HTERT RPE-1 (cell line): Measurements from ENCODE around the gene GPD2.
"Not testable (repeated sequence)": the region's sequence is repeated elsewhere in the genome, so short reads cannot be mapped to it uniquely, and the experiment has no call there.

Source experiments
- in situ Hi-C: fragments of 300-500 bp; cut with MboI; formaldehyde crosslinking; loops from 4 replicates; pipeline ENCODE4 v1.14.3; 2020; ENCODE audit warnings: low sequenced_read_pairs

GPD2 gene

DNA sequence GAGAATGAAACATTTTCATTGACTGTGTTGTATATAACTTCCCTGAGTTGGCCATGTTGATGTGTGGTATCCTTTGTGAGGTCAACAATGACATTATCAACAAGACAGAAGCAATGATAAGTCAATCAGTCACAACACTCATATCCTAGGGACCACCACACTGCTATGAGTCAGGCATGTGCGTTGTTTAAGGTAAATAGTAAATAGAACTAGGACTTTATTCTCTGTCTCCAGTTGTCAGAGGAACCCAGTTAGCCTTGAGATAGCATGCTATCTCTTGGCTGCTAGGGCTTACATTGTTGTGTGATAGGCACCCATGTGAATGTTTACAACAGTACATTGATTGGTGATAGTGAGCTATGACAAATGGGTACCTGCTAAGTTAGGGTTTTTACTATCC lies 37.3 kb downstream of the GPD2 start:
- in situ Hi-C loops = no loop called here

DNA sequence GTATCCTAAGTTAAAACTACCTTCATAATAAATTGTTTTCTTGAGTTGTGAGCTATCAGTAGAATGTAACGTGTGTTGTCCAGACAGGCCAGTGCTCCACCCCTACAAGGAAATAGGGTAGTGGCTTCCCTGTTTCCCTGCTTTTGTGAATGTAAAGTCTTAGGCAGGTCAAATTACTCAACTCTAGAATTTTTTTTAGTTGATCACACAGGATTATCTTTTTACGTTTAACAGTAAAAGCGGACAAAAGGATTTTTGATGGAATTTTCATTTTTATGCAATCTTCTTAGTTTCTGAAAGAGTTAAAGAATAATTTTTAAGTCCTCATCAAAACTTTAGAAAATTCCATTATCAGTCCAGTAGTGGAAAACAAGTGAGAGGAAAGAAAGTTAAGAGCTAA lies 38.2 kb downstream of the GPD2 start:
- in situ Hi-C loops = no loop called here

DNA sequence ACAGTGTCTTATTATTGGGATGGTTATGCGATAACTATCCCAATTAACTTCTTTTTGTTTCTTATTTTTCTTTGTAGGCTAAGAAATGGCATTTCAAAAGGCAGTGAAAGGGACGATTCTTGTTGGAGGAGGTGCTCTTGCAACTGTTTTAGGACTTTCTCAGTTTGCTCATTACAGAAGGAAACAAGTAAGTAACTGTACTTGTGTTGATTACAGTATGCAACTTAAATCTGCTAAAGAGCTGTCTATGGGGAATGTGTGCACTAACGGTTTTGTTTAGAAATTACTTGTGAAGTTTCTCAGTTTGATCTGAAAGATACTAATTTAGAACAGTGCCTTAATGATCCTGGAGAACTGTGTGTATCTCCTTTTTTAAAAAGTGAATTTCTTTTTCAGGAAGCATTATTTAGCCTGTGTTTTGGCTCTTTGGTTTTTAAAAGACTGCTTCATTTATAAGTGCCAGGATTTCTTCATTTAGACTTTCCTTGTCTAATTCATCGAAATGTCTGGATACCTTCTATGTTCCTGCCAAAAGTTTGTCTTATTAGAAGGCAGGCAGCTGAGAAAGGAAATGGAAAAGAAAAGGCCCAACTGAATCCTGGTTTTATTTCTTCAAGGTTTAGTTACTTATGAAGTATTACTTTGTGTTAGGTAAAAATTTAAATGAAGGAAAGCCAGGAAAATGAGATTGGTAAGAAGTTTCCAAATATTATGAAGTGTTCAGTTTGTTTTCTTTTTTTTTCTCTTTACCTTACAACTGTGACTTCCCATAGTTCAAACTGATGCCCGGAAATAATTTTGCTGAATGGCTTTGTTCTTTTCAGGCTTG lies 40.1 kb downstream of the GPD2 start:
- in situ Hi-C loops = no loop called here

DNA sequence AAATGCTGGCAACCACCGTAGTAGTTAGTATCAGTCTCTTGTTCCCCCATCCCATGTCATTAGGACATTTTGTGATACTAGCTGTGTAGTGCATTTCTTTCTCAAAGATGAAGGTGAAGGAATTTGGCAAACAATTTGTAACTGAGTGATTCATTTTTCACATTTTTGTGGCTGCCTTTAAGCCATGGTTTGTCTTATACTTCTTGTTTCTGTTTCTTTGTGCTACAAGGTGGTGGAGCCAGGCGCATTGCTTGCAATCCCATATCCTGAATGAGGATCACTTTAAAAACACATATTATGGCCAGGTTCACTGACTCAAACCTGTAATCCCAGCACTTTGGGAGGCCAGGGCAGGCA lies 40.6 kb downstream of the GPD2 start:
- in situ Hi-C loops = no loop called here

DNA sequence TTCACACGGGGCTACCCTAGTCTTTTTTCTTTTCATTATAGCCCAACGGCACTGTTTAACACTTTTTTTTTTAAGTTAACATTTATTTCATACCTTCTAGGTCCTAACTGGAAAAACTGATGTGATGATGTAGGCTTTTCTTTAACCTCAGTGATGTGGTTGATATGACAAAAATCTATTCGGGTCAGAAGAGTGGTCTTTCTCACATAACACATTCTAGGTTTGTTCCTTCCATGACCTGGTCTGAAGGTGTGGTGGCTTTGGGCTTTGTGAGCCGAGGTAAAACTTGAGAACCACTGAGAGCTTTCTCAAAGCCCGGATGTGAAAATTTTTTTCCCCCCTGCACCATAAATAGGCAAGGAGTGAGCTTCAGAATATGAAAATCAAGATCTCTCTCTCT lies 44.2 kb downstream of the GPD2 start:
- in situ Hi-C loops = no loop called here

DNA sequence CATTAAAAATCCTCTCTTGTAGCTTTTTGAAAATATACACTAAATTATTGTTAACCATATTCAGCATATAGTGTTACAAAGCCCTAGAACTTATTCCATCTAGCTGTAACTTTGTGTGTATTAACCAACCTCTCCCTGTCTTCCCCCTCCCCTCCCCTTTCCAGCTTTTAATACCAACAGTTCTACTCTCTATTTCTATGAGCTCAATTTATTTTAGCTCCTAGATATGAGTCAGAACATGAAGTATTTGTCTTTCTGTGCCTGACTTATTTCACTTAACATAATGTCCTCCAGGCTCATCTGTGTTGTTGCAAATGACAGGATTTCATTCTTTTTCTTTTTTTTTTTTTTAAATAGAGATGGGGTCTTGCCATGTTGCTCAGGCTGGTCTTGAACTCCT lies 45.1 kb downstream of the GPD2 start:
- in situ Hi-C loops = no loop called here

DNA sequence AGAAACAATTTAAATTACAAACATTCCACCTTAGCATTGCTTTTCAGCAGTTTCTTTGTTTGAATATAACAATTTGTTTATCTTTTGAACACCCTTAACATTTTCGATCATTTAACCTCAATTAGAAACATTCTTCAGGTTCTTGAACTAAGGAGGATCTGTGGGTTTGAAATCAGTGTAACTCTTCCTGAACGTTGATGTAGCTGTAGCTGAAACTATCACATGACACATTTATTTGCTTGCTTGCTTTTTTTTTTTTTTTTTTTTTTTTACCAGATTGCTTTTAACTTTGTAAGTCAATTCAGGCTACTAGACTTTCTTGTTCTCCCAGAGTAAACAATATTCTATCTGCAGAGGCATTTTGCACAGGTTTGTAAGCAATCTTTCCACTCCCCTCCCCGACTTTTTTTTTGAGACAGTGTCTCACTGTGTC lies 47.6 kb downstream of the GPD2 start:
- in situ Hi-C loops = no loop called here

DNA sequence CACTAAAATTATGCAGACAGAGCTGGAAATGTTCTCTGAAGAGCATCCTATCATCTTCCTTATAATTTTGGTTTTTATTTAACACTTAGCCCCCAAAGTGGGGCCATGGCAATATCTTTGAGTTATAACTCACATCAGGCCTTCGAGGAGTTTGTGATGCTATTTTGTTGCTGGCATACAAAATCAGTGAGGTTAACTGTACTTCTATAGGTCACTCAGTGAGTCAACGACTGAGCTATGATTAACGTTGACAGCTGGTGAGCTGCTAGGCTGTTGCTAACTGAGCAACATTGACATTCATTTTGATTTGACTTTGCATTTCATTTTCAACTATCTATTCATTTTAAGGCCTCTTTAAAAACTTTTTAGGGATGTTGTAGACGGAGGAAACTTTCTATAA lies 50.0 kb downstream of the GPD2 start:
- in situ Hi-C loops = no loop called here

DNA sequence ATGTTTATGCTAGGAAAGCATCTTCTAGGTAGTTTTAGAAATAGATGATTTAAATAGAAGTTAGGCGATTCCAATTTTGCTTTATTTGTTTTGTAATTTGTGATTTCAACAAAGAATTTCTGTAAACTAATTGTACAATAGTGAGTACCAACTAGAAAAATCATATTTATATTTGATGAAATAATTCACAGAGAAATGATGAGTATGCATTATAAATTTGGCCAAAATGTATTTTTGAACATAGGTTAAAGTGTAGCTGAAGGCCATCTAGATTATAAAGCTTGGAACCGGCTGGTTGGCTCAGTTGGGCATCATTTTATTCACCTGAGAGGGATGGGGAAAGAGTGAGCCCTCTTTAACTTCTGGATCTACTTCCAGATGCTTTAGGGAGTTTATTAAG lies 50.4 kb downstream of the GPD2 start:
- in situ Hi-C loops = no loop called here

DNA sequence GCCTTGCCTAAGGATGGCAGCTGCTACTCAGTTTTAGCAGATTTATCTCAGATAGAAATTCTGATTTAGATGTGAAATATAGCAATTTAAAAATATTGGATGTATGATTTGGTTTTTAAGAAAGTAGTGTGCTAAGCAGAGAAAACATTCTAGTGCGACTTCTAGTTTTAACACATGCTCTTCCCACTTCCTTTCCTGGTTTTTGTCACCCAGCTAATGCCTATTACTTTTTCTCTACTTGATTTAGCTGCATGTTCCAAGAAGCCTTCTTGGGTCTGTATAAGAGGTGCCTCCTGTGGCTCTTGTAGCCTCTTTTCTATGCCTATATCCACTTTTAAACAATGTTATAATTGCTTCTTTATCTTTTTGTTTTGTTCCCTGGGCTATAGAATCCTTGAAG lies 53.0 kb downstream of the GPD2 start:
- in situ Hi-C loops = no loop called here

DNA sequence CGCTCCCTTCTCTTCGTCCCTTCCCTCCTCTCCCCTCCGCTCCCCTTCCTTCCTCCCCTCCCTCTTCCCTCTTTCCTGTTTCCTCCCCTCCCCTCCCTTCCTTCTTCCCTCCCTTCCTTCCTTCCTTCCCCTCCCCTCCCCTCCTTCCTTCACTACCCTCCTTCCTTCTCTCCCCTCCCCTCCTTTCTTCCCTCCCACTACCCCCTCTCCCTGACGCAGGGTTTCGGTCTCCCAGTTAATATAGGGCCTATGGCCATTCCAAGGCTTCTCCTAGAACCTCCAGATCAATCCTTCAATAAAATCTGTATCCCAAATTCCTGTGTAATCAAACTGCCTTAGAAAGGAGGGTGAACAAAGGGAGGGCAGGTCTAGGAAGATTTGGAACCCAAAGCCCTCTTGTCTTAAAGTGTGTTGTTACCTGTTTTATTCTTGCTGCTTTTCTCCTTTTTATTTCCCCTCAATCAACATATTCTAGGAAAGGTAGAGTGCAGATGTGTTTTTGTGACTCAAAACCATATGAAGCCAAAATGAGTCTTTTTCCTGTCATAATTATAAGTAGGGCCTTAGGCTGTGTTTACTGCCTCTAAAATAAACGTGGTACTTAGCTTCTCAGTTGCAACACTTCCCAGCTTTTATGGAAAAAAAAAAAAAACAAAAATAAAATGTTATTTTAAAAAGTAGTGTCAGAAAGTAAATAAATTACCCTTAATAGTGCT lies 53.7 kb downstream of the GPD2 start:
- in situ Hi-C loops = no loop called here

DNA sequence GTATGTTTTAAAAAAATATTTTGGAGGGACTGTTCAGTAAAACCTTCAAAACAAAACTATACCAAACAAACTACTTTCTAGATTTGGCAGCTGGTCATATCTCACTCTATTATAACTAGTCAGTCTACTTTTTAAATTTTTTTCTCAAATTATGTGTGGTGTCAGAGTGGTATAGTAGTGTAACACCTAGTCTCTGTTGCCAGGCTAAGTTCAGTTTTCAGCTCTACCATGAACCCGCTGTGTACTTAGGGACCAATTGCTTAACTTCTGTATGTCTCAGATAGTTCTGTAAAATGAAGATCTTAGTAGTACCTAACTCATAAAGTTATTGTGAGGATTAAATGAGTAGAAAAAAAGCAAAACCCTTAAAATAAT lies 54.3 kb downstream of the GPD2 start:
- in situ Hi-C loops = no loop called here

DNA sequence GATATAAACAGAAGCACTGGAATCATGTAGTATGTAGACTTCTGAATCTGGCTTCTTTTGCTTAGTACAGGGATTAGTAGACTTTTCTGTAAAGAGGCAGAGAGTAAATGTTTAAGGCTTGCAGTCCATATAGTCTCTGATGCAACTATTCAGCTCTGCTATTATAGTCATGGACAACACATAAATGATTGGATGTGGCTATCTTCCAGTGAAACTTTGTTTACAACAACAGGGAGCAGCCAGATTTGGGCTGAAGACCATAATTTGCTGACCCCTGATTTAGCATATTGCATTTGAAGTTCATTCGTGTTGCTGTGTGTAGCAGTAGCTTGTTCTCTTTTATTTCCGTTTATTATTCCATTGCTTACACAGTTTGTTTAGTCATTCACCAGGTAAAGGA lies 55.0 kb downstream of the GPD2 start:
- in situ Hi-C loops = no loop called here

DNA sequence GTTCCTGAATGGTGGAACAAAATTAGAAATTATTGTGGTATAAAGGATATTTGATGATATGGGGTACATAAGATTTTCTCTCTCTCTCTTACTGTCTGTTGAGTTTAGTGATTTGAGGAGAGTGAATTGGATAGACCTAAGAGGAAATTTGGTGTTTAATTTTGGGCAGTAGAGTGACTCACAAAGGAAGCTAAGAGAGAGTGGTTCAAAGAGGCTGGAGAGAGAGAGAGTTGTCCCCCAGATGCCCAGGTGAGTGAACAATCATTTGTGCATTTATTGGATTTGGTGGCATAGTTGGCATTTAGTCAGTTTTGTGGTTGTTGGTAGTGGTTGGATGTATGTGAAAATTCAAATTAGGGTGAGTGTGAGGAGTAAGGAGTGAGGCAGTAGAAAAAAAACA lies 56.8 kb downstream of the GPD2 start:
- in situ Hi-C loops = no loop called here

DNA sequence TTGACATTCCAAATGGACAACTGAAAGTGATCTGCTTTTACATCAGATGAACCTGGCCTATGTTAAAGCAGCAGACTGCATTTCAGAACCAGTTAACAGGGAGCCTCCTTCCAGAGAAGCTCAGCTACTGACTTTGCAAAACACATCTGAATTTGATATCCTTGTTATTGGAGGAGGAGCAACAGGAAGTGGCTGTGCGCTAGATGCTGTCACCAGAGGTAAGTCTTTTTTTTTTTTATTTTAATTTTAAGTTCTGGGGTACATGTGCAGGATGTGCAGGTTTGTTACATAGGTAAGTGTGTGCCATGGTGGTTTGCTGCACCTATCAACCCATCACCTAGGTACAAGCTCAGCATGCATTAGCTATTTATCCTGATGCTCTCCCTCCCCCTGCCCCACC lies 59.8 kb downstream of the GPD2 start:
- in situ Hi-C loops = not testable (repeated sequence)

DNA sequence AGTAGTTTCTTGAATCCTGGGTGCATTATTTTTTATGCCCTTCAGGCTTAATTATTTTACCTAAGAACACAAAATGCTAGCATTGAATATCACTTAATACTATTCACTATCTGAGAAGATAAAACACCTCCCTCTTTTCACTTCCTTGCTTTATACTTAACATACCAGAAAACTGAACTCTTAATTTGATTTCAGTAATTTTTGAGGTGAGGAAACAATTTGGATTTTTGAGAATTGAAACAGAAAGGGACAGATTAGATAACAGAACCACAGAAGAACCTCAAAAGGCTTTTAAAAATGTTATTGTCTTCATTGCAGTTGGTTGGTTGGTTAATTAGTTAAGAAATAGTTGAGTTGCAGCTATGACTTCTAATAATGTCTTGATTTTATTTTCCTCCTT lies 69.5 kb downstream of the GPD2 start:
- in situ Hi-C loops = no loop called here

DNA sequence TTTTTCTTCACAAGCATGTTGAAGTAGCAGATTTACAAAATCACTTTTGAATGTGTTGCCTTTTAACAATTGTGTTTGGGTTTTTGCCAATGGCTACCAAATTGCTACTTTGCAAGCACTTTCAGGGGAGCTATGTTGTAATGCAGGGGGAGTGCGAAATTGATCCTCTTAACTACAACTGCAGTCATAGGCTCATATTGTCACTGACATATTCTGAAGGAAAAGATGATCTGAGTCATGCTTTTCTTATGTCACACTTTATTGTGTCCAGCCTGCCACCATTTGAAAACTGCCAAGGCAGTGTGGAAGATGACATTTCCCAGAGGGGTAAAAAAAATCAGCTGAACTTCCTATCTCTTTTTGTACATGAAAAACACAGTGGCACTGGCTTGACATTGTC lies 74.9 kb downstream of the GPD2 start:
- in situ Hi-C loops = no loop called here

DNA sequence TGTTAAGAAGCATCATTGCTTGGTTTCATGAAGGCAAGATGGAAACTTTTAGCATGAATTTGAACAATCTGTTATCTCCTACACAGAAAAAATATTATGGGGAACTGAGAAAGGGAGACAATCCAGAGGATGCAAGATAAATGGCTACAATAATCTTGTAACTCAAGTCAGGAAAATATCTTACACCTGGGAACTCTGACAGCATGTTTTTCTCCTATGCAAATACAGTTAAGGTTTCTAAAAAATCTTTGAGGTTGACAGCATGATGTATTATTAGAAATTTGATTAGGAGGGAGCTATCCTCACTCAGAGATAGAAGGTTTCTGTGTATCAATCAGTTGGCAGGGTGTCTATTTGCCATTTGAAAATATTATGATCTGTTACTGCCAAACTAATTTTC lies 75.6 kb downstream of the GPD2 start:
- in situ Hi-C loops = no loop called here

DNA sequence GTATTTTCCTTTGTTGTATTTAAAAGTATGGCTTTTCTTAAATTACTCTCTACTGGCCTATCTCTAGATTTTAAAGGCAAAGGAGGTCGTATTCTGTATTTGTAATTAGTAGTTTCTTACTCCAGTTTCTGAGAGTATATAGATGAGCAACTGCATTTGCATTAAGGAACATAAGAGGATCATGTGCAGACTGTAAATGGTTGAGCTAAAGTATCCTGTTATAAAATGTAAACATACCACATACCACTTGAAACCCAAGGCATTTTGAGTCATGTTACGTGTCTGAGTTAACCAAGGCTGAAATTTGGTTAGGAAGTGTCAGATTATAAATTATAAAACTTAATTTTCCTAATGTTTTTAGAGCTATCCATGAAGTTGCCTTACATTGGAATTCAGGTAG lies 76.3 kb downstream of the GPD2 start:
- in situ Hi-C loops = no loop called here

DNA sequence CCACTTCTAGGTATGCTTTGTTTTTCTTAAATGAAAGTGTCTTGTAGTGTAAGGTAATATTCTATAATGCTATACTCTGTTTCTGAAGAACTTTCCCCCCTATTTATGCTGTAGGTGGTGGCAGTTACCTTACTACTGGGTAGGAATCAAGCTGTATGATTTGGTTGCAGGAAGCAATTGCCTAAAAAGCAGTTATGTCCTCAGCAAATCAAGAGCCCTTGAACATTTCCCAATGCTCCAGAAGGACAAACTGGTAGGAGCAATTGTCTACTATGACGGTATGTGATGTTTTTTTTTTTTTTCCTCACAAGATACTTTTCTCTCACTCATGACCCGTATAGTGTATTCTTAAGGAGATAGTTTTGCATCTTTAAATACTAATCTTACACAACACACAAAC lies 77.0 kb downstream of the GPD2 start:
- in situ Hi-C loops = no loop called here

DNA sequence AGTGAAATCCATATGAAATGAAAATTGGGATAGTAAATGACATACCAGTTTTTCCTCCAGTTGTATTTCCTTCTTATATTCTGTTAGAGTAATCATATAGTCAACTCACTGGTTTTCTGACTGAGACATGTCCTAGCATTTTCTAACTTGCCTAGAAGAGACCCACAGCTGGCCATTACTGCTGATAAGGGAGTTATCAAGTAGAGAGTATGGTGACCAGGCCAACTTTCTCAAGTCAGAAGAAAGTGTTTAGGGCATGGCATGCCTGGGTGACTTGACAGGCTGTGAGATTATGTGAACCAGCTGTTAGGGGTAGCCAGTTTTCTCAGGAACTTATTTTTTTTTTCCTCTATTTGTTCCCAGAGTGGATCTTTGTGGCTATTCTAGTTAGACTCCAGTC lies 81.2 kb downstream of the GPD2 start:
- in situ Hi-C loops = no loop called here

DNA sequence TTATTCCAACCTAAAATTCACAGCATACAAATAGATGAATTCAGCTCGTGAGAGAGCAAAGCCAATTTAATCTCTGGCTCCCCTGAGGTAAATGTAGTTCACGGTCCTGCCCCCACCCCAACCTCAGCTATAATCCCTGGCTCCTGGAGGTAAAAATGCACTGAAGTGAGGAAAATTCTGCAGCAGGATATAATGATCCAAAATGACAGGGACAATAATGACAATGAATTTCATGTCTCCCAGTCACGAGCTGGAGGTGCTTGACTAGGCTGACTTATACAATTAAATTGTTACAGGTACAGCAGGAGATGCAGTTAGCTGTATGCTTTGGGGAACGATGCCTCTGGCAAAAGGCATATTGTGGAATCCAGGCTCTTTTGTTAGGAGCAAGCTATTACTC lies 82.0 kb downstream of the GPD2 start:
- in situ Hi-C loops = no loop called here
